Measurements from ENCODE around the gene SCO2. TPM values are rescaled to one million over a fixed set of nuclear protein-coding genes. Genes with fewer than 3 reads are reported as not detected.
"Not testable (repeated sequence)": the region's sequence is repeated elsewhere in the genome, so short reads cannot be mapped to it uniquely, and the experiment has no call there.

SCO2 gene
- total RNA-seq, 1 donor from 2014 or later: 8.3 TPM

DNA sequence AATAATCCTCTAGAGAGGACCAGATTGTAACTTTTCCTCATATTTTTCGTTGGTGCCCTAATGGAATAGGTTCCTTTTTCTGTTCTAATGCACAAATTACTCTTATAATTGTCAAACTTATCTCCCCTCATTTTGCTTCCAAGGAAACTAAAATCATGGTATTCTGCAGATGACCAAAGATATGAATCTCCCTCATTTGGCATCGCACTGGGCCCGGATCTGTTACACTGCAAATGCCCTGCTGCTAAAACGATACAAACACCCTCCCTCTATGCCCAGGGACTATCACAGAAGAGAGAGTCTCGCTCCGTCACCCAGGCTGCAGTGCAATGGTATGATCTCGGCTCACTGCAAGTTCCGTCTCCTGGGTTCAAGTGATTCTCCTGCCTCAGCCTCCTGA is 27.9 kb upstream of the SCO2 start:
- intact Hi-C loops (cut with micrococcal nuclease): no loop called here

DNA sequence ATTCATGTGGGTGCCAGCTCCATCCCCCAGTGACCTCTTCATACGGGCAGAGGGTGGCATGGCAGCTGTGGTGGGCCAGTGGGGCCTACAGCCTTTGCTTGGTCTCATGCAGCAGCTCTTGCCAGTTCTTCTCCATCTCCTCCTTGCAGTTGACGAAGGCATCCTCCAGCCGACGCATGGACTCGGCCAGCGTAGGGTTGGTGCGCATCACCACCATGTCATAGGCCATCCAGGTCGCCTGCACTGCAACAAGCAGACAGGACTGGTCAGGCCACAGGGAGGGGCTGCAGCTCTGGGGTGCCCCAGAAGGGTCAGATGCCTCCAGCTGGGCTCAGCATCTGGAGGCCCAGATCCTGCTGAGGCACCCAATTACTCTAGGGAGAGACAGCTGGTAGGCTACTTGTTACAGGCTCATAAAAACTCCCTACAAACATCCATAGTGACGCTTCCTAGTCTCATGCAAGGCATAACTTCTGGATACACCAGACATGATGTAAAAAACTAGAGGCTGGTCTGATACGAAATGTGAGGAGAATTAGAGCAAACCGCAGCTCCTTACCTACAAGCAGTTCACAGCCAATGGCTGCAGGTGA is 25.9 kb upstream of the SCO2 start:
- intact Hi-C loops (cut with micrococcal nuclease): no loop called here

DNA sequence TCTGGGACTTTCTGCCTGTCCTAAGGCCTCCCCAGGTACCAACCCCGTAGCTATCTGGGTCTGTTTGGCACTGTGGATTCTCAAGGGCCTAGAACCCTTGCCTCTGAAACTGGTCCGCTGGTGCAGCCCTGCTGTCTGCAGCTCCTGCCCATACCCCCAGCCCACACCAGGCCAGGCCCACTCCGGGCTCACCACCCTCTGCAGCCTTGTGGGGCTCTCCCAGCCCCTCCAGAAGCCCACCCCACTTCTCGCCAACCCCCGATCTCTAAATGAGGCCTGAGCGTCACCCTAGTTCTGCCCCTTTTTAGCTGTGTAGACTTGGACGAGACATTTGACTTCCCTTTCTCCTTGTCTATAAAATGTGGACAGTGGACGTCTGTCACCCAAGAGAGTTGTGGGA is 25.0 kb upstream of the SCO2 start:
- intact Hi-C loops (cut with micrococcal nuclease): no loop called here

DNA sequence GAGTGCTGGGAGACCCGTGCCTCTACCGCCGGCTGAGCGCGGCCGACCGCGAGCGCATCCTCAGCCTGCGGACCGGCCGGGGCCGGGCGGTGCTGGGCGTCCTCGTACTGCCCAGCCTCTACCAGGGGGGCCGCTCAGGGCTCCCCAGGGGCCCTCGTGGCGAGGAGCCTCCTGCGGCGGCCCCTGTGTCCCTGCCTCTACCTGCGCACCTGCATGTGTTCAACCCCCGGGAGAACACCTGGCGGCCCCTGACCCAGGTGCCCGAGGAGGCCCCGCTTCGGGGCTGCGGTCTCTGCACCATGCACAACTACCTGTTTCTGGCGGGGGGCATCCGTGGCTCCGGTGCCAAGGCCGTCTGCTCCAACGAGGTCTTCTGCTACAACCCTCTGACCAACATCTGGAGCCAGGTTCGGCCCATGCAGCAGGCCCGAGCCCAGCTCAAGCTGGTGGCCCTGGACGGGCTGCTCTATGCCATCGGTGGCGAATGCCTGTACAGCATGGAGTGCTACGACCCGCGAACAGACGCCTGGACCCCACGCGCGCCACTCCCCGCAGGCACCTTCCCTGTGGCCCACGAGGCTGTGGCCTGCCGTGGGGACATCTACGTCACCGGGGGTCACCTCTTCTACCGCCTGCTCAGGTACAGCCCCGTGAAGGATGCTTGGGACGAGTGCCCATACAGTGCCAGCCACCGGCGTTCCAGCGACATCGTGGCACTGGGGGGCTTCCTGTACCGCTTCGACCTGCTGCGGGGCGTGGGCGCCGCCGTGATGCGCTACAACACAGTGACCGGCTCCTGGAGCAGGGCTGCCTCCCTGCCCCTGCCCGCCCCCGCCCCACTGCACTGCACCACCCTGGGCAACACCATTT is 23.8 kb upstream of the SCO2 start:
- intact Hi-C loops (cut with micrococcal nuclease): no loop called here

DNA sequence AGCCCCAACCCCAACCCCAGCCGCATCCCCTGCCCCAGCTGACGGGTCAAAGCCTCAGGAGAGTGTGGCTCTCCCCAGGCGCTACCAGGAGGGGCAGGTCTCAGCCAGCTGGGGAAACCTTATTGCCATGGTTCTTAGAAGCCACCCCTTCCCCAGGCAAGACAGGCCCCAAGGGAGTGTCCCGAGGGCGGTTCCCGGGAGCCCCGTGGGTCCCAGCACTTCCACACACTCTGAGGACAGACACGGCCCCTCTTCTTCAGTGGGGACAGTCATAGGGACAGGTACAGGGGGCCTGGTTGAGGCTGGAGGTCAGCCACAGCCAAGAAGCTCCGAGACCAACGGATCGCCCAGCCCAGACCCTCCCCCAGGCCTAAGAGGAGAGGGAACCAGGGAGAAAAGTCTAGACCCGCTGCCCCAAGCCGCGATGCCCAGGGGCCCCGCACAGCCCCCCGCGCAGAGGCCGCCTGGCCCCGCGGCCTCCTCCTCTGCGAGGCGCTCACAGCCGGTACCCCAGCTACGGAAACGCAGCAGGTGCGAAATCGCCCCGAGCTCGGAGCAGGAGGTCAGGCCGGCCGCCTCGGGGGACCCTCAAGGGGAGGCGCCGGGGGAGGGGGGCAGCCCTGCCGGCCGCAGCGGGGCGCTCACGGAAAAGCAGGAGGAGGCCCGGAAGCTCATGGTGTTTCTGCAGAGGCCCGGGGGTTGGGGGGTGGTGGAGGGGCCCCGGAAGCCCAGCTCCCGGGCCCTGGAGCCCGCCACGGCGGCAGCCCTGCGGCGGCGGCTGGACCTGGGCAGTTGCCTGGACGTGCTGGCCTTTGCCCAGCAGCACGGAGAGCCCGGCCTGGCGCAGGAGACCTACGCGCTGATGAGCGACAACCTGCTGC is 22.9 kb upstream of the SCO2 start:
- intact Hi-C loops (cut with micrococcal nuclease): no loop called here

DNA sequence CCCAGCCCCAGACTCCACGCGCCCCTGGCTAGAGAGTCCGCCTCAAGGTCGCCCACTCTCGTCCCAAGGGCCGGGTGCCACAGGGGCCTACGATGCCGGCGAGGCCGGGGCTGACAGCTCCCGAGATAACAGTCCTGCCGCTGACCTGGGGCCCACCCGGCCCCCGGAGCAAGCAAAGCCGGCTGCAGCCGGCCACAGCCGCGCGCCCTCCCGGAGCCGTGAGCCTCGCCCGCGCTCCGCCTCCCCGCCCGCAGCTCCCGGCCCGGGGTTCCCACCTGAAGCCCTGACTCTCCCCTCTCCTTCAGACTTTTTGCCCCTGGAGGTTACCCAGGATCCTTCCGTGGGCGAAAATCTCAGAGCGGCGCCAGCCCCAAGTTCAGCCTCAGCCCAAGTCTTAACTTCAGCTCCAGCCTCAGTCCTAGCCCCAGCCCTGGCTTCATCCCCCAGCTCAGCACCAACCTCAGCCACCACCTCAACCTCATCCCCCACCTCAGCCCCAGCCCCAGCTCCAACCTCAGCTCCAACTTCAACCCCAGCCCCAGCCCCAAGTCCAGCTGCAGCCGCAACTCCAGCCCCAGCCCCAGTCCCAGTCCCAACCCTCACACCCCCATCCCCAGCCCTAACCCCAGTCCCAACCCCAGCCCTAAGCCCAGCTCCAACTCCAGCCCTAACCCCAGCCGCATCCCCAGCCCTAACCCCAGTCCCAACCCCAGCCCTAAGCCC is 22.0 kb upstream of the SCO2 start:
- intact Hi-C loops (cut with micrococcal nuclease): no loop called here

DNA sequence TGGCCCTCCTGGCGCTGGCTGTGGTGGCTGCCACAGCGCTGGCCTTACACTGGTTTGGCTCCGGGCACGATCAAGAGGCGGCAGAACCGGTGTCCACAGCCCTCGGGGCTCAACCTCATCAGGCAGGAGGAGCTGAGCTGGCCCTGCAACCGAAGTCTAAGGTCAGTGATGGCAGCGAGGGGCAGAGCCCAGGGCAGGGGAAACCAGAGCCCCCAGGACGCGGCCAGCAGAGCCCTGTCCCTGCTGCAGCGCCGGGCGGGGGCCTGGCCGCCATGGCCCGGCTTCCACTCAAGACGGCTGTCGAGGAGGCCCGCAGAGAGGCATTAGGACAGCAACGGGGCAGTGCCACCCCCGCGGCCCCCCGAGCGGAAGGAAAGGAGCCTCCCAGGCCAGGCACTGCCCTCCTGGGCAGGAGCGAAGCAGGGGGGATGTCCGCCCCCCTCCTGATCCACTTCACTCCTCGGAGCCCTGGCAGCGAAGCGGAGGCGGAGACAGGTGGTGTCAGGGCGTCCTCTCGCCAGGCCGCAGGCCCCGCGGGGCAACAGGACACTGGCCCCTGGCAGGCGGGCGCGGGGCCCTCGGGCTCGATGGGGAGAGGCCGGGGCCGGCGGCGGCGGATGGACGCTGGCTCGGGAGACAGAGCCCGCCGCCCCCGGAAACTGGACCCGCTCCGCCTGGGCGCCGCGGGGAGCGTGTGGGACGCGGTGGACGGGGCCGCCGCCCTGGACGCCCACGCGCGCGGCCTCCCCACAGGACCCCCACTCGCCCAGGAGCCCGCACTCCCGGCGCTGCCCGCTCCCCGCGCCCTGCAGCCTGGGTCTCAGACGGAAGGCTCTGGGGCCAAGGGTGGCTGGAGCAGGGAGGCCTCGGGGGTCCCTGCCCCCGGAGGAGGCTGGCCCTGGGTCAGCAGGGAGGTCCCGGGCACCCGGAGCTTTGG is 21.2 kb upstream of the SCO2 start:
- intact Hi-C loops (cut with micrococcal nuclease): no loop called here

DNA sequence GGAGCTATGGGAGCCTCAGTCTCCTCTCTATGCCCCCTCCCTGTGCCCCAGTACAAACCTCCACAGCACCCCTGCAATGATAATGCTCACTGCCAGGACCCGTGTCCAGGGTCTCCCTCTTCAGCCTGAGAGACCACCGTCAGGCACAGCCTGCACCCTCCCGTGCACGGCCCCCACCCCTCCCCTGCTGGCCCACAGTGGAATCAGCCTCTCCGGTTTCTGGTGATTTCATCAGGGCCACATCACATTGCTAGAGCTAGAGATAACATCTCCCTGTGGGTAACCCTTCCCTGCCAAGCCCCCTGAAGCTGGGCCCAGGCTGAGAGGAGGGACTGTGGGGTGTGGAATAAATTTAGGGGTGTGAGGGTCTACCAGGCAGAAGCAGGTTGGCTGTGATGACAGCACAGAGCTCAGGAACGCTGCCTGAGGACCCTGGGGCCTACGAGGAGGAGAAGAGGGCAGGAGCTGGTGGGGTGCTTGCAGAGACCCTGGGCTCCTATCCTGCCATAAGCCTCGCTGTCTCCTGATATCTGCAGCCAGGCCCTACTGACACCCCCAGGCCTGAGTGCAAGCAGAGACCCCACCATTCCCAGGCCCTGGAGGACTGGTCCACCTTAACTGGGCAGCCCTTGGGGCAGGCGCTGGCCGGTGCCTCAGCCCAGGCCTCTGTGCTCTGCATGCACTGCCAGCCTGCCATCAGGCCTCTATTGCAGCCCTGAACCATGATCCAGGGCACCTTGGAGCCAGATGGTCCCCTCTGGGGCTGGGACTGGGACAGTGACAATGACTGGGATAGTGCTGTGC is 20.3 kb upstream of the SCO2 start, which contains the start of gene KLHDC7B:
Gene KLHDC7B (plus strand): TSS at position 378 of the 804 bp plus-strand sequence. CDS start 345 bp downstream, at position 723.
- intact Hi-C loops (cut with micrococcal nuclease): loop anchor here (2.0 kb wide), 2 partner anchors 15 to 17 kb away; partner anchors contain the start of genes SYCE3 and TYMP

DNA sequence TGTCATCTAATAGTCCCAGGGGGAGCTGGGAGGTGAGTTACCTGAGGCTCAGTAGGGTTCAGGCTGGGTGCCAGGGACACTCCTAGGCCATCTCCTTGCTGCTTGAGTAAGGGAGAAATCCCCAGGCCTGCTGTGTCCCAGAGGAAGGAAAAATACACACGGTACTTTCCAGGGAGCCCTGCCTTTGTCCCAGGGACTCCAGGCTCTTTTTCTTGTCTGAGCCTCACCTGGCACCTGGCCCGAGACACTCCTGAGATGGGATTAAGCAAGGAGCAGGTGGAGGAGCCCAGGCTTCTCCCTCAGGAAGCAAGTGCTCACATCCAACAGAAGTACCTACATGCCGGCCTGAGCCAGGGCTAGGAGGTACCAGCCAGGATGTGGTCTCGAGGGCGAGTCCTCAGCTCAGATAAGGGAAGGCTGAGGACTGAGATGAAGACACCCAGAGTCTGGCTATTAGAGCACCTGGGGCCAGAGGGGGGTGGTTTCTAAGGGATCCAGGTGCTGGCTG is 19.4 kb upstream of the SCO2 start:
- intact Hi-C loops (cut with micrococcal nuclease): loop anchor here (1.0 to 2.0 kb wide), 3 partner anchors 14 to 77 kb away; partner anchors contain the start of genes SYCE3 and TYMP

DNA sequence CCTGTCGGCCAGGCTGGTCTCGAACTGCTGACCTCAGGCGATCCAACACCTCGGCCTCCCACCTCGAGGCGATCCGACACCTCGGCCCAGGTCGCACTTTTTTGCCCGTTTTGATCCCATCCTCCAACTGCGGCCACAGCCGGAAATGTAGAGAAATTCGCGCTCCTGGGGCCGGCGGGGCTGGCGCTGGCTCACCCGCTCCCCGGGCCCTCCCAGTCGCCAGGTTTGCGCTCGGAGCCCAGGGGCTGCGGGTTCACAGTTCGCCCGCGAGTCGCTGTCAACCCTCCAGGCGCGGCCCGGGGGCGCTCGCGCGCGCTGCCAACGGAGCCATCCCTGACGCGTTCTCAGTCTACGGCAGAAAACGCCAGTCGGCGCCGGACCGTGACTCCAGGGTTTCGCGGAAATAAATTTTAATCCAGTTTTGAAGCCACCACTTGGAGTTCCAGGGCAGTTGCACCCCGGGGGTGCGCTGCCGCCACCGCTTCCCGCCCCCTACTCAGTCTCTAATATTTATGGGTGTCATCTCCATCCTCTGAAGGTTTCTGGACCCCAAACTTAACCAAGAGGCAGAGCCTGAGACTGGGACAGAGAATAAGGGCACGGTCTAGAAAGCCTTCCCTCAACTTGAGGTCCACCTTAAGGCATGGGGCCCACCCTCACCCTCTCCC is 18.8 kb upstream of the SCO2 start:
- intact Hi-C loops (cut with micrococcal nuclease): loop anchor here (1.0 to 2.0 kb wide), 3 partner anchors 13 to 77 kb away; partner anchors contain the start of genes SYCE3 and TYMP

DNA sequence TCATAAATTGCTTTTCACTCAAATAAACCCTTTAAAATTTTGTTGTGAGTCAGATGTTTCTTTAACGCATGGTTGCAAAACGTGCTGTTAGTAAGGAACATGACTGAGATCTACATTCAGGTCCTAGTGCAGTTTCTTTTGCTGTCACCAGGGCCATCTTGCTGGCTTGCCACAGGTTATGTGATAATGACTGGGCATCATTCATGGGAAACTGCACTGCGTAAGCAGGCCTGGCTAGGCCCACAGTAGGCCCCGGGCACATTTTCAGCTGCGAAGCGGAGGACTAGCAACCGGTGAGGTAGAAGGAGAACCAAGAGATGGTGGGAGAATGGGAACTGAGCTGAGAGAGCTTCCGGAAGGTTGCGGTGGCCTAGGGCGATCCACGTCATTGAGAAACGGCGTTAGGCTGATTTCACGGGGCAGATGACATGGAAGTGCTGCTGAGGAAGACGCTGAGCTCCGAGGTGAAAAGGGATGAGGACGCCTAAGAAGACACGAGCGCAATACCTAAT is 17.1 kb upstream of the SCO2 start:
- intact Hi-C loops (cut with micrococcal nuclease): no loop called here

DNA sequence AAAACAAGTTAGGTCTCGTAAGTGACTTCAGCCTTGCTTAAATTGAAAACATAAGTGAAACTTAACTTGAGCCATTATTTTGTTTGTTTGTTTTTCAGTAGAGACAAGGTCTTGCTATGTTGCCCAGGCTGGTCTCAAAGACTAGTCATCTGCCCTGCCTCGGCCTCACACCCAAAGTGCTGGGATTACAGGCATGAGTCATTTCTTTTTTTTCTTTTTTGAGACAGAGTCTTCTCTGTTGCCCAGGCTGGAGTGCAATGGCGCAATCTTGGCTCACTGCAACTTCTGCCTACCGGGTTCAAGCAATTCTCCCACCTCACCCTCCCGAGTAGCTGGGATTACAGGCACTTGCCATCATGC is 16.2 kb upstream of the SCO2 start:
- intact Hi-C loops (cut with micrococcal nuclease): not testable (repeated sequence)

DNA sequence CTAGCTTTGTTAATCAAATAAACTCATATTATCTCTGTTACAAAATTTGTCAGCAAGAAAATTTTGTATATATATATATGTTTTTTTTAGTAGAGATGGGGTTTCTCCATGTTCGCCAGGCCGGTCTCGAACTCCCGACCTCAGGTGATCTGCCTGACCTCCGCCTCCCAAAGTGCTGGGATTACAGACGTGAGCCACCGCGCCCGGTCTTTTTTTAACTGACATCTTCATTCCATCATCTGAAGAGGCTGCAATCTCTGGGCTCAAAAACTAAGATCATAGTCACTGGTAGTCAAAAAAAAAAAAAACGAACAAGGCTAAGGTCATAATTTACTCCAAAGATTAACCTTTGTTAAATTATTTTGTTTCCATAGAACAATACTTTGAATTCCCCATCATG is 15.0 kb upstream of the SCO2 start:
- intact Hi-C loops (cut with micrococcal nuclease): no loop called here

DNA sequence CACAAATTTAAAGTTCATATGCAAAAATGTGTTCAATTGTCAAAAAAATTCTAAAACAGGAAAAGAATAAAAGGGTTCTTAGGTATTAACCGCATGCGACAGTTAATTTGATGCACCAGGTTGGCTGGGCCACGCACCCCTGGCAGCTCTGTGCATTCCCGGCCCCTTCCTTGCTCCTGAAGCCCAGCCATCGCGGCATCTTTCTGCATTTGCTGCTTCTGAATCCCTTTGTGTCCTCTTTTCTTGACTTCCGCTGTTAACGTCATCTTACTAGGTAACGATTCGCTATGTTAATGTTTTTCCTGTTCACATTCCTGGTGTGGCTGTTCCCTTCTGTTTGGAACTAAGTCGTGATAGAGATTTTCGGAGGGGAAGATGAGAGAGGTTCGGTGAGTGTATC is 12.4 kb upstream of the SCO2 start:
- intact Hi-C loops (cut with micrococcal nuclease): no loop called here

DNA sequence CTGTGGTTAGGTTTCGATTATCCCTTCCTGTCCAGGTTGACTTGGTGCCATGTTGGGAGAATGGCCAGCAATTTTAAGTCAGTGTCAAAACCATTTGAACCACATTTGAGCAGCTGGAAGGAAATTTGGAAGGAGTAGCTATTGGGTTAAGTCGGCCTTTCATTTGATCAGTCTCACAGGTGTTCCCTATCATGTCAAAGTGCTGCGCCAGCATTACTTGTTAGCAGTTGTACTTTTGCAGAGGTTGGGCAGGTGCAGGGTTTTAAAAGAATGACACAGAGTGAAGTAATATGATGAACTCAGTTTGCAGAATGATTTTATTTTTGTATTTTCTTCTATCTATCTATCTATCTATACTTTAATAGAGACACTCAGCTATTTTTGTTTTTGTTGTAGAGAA is 10.8 kb upstream of the SCO2 start:
- intact Hi-C loops (cut with micrococcal nuclease): no loop called here

DNA sequence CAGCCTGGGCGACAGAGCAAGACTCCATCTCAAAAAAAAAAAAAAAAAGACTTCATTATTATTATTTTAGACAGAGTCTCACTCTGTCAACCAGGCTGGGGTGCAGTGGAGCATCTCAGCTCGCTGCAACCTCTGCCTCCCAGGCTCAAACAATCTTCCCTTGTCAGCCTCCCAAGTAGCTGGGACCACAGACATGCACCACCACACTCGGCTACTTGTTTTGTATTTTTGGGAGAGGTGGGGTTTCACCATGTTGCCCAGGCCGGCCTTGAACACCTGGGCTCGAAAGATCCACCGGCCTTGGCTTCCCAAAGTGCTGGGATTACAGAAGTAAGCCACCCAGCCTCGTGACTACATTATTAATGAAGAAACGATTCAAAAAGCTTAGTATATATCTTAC is 9.7 kb upstream of the SCO2 start:
- intact Hi-C loops (cut with micrococcal nuclease): no loop called here

DNA sequence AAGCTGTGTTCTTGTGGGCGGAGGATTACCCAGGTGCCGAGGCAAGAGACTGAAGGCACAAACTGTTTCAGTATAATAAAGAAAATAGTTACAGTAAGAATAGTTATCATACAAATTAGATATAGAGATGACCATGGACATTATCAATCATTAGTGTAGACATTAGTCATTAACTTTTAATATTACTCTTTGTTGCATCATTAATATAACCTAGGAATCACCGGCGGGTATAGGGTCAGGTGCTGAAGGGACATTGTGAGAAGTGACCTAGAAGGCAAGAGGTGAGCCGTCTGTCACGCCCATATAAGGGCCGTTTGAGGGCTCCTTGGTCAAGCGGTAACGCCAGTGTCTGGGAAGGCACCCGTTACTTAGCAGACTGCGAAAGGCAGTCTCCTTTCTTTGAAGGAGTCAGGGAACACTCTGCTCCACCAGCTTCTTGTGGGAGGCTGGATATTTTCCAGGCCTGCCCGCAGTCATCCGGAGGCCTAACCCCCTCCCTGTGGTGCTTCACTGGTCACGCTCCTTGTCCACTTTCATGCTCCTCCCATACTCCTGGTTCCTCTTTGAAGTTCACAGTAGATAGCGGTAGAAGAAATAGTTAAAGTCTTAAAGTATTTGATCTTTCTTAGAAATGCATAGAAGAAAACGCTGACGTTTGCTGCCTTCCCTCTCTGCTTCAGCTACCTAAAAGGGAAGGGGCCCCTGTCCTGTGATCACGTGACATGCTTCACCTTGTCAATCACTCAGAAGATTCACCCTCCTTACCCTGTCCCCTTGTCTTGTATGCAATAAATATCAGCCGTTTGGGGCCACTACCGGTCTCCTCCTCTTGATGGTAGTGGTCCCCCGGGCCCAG is 8.7 kb upstream of the SCO2 start:
- intact Hi-C loops (cut with micrococcal nuclease): not testable (repeated sequence)

Data from T-helper 2 cell treated with Interferon-gamma antibody and Interleukin-4, amounts not matched to agents 100 ng/mL and 5 ng/mL, for 36 hours (primary cell).